NCI-H526 treated with DMSO at 0.1 percent for 48 hours (cell line): ENCODE results near the gene FAM174B.

ENCODE experiments used
- DNase-seq: peaks from one replicate; lab custom pipeline; 2025; lab: John Stamatoyannopoulos, UW

FAM174B gene

DNA sequence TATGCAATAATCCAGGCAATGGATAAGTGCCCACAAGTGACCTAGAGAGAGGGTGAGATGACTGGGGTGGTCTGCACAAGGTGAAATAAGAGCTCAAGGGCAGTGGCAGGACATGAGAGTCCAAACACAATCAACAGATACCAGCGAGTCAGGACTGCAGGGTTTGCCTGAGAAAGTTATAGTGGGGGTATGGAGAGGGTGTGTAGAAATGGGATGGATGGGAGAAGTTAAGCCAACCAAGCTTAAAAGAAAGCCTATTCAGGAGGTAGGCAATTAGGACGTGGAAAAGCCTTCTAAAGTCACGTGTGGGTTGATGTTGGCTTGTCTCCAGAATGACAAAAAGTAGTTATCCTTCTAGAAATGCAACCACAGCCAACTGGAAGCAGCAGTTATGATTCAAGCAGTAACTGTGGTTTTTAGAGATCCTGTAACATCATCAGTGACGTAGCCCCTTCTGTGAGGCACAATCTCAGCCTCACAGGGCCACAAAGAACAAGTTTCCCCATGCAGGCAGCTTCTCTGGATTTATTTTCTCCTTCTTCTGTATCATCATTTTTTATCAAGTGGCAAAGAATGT, 56.1 kb downstream of the FAM174B start:
- DNase-seq, result no peak

DNA sequence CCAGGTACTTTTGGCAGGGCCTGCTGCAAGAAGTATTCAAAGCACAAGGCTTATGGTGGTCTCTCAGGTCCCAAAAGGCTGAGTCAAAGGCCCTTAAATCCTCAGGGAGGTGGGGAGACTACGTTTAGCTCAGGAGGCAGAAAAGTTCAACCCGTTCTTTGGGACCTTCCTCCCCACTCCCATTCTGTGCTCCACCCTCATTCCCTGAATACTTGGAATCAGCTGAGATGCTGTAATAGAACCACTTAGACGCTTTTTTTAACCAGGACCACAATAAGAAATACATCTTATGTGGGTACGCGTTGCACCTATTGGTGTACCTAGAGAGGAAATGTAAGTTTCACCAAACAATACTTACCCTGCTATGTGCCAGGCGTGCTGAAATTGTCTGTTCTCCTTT, 58.0 kb downstream of the FAM174B start:
- no peak for DNase-seq

DNA sequence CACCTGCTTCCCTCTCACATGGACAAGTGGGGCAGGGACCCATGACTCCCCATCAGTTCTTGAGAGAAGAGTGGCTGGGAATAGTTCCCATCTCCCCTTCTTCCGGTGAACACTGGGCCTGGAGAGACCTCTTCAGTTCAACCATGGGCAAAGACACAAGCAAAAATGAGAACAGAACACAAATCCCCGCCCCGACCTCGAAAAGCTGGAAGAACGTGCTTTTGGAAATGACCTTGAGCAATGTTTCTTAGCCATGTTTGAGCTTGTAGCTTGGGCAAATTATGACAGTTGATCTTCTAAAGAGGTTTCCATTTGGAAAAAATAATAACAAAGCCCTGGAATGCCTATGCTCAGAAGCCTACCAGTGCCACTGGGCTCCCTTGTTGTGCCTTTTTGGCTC, 59.0 kb downstream of the FAM174B start:
- DNase-seq, result no peak

DNA sequence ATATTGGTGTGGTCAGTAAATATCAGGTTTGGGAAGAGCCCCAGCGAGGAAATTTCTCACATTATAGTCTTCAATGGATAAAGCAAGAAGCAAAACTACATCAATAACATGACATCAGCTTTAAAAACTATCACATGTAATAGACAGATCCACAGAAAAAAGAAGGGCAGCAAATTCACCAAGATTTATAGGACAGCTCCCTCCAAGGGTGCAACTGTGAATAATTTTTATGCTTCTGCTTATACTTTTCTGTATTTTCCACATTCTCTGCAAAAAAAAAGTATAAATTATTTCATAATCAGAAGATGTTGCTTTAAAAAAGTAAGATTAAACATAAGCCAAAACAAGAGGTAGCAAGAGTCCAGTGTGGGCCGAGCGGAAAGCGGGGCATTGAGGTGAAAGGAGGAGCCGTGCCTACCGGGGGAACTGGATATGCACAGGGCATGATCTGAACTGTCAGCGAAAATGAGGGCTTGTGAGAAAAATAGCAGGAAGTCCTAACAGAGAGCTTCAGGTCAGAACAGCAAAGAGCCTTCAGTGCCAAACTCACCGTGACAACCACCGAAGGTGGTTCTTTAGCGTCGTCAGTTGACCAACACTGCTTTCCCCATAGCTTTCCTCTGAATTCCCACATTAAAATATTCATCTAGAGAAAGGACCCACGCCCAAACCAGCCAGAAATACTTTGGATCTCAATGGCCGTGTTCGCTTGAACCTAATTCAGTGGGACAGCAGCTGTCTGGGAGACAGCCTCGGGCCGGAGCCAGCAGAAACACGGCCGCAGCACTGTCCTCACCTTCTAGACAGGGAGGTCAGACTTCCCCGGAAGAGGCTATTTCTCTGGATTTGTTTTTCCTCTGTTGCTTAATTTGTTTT, 59.8 kb downstream of the FAM174B start:
- no peak for DNase-seq

DNA sequence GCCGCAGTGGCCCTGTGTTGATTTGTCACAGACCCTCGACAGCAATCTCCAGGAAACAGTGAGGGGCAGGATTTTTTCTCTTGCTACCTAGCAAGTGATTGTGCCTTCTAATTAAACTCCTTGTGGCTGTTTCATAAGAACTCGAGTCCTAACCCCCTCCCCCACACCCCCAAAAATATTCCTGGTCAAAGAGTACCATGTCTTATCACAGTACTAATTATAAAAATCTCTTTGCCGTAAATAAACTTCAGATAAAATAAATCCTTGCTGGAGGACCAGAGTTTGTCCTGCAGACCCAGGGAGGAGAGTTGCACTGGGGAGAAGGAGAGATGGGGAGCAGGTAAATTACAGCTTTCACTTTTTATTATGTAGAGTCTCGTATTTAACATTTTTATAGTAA, 64.3 kb downstream of the FAM174B start:
- no peak for DNase-seq

DNA sequence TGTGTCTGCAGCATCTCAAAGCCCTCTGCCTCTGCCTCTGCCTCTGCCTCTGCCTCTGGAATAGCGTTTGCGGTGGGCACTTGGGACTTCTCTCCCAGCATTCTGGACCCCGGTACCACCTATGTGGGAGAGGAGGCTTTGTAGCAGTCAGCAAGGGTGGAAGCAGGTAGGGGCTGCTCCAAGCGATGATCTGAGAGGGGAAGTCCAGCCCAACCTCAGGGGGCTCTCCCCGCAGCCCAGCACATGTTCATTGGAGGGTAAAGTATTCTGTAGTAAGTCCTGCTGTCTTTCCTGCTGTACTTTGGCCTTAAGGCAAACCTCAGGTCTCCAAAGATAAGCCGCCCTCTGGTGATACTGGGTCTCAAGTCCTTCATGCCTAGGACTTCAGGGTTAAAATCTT, 68.6 kb downstream of the FAM174B start:
- DNase-seq, result no peak

DNA sequence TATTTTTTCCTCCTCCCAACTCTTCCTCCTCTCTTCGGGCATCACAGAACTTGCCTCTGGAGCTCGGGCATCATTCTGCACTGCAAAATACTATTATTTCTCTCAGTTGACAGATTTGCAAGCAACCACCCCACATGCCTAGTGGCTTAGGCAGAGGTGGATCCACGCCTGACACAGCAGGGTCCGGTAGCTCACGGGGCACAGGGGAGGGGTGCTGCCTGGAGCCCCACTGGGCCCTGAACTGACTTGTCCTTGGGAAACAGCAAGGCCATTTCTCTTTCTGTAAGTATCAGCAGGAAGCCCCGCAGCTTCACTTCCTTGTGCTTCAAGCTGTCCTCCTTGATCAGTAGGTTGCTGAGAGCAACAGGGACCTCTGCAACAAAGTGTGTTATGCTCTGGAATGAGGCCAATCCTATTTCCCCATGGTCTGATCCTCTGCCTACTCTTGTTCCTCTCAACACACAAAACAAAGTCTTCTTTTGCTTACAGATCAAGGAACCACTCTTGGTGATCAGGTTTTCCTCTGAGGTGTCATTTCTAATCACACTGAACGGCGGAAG, 69.1 kb downstream of the FAM174B start:
- DNase-seq, result no peak

DNA sequence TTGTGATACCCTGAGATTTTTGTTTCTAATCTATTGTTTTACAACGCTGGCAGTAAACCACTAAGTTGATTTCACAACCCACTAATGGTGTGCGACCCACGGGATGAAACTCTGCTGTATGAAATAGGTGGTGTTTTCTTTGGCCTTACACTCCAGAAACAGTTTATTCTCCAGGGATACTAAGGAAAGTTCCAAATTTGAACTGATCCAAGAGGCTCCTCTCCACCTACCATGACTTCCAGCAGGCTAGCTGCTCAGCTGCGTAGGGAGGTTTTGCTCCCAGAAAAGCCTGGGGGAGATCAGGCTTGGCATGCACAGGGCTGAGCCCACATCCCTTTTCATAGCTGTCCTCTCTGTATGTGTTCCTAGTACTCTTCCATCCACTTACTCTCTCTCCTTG, 71.5 kb downstream of the FAM174B start:
- no peak for DNase-seq

DNA sequence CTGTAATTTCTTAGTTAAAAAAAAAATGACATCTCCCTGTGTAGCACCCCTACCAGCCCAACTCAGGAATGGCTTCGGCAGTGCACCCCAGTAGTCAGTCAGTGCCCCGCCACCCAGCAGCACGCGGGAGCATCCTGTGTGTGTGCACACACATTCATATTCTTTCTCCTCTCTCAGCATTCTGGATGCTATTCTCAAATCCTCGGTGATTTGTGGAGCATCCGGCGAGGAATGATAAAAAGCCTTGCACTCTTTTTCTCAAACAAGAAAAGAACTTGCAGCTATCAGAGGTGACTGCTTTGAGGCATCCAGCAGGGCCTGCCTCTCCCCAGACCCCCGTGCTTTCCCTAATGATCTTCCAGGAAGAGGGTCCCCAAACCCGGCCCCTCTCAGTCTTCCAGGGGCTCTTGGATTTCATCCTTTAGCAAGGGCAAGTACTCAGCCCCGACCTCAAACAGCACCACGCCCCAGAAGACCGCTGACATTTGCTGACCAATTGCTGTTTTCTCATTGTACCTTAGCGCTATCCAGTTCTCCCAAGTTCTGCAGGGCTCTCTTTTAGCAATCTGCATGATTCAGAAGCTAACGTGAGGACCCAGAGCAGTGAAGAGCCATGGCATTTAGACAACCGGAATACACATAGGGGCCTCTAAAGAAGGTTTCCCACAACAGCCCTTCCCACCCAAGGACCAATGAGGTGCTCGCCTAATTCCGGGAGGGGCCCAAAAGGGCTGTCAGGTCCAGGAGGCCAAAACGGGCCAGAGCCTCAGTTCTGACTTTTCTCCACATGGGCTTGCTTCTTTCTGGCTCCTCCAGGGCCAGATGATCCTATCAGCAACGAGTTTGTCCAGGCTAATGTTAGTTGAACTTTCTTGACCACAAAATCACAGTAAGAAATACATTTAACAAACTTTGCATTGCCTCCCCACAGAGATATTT, 72.2 kb downstream of the FAM174B start:
- no peak for DNase-seq

DNA sequence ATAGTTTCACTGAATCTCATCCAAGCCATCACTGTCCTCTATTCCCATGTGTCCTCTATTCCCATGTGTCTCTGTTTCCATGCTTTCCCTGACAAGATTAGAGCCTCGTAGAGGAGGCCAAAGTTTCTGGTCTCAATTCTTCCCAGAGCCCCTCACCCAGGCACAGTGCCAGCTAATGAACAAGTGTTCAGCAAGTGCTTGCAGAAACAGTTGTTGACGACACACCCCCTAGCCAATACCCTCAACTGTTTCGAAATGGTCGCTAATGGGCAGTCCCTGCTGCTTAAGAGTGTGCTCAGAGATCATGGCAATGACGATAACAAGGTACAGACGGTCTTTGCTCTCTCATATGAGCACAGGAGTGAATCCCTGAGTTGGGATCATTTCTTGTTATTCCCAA, 73.4 kb downstream of the FAM174B start:
- no peak for DNase-seq

DNA sequence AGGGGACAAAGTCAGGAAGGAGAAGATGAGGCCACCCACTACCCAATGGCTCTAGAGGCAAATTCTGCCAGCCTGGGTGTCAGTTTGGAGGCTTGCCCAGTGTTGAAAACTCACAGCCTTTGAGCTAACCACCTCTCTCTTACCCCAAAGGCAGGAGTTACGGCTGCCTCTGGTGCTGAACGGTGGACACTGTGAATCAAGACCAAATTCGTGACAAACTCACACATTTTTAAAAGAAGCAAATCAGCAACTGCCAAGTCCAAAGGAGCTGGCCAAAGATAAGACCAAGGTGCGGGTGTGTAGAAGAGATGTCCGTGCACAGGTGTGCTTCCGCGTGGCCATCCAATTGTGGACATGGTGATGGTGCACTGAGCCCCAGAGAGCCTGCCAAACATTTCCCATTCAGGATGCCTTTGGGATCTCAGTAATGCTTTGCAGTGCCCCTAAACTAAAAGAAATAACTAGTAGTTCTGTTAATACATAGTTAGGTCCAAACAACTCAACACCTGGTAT, 74.6 kb downstream of the FAM174B start:
- no peak for DNase-seq

DNA sequence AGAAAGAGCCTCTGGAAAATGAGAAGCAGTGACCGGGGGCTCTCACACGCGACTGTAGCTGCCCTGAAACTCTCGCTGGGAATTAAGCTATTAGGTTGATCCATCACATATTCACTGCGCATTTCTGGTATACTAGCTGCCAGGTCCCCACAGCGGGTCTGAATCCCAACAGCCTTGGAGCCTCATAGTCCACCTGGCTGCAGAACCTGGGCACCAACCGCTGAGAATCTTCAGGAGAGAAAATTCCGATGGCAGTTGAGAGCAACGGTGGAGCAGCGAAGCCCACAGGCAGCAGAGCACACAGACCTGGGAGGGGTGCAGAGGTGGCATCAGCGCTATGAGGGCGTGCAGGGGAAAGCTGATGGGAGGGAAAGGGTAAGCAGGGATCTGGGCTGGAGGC, 75.1 kb downstream of the FAM174B start:
- no peak for DNase-seq

DNA sequence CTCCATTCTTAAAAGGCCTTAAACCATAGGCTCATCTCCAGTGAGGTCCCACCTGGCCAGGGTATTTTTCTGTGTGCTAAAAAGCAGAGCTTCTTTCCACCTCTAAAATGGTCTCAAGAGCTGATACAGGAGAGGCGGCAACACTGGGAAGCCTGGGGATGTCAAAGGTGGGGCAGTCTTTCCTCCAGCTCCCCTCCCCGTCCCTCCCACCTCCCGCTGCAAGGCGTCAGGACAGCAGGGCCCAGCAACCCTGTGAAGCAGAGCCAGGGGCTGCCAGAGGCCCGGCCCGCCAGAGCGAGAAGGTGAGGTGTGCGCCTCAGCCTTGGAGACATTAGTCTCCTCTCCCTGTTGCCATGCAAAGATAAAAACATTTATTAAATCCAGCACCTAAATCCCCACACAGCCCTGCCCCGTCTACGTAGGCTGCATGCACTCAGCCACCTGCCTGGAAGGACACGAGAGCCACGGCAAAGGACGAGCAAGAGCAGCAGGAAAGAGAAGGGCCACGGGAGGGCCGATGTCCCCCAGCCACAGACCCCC, 75.6 kb downstream of the FAM174B start:
- no peak for DNase-seq

DNA sequence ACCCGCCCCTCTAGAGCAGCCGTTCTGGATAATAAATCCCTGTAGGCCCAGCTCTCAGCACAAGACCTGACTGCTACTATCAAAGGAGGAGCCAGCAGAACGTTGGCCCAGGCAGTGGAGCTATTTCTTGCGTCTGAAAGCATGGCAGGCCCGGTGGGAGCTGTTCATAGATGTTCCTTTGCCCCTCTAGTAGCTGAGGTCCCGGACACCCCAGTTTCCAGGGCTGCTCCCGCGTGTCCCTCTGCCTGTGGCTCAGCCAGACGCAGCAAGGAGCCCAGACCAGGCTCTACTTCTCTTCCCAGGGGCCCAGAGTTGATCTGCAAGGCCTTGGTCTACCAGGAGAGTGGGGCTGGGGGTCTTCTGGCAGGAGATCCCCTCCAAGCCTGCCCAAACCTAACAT, 76.1 kb downstream of the FAM174B start:
- no peak for DNase-seq

DNA sequence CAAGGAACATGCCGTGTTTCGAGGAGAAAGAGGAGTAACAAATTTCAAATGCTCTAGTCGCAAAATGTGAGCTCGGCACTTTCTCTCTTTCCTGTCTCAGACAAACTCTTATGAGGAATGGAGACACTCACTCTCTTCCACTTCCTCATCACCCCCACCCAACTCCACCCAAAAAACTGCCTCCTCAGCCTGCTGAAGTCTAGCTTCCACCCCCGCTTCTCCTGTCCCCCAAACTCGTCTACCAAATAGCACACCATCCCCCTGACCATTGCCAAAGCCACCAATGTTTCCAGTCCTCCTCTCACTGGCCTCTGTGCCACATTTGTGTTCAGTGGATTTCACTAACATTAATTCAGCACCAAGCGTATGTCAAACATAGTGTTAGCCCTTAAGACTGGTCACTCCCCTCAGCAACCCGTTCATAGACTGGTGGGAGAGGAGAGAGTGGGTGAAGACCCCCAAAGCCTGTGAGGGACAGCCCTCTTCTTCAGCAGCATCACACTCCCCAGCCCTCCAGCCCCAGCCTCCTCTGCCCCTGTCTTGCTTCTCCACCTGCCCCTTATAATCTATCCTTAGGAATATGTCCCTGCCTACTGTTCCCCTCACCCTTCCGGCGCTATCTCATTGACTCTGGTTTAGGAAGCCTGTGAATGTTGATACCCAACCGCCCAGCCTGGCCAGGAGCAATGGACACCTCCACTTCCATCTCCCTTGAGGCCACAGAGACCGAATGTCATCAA, 77.3 kb downstream of the FAM174B start:
- DNase-seq, result no peak

DNA sequence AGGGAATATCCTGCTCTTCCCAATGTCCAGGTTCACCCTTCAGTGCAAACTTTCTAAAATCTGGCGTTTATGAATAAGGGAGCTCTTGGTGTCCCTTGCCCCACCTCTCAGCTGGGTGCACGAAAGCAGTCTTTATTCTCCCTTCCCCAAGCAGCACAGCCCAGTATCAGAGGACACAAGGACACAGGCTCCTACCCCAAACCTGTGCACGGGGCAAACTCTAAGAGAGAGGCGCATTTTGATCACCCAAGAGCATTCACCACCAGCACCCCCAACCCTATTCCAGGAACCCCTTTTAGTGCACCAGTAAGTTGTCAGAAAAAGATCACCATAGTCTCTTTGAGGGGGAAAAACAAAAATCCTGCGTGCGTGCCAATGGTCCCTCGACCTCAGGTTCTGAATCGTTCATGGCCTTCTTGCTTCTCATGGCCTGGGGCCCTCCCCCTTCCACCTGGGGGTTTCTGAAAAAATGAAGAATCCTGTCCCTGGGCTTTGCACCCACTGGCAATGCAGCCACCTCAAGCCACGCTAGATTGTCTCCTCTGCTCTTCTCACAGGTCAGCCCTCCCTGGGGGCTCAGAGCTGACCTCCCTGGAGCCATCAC, 78.9 kb downstream of the FAM174B start:
- DNase-seq, result no peak

DNA sequence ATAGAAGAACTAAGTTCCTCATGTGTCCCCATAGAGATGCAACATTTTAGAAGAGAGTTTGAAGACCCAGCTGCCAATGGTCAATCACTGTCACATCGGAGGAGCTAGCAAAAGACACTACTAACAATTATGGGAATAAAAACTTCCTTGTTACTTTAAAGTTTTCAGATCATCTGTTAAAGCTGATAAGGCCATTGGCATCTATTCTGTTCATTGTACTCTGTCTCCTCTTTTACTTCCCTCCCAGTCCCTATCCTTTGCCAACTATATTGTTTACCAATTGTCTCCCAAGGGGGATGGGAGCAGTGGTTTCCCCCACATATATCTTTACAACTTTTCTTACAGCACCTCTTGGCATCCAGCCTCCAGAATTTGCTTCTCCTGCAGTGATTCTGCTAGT, 81.0 kb downstream of the FAM174B start:
- DNase-seq, result no peak

DNA sequence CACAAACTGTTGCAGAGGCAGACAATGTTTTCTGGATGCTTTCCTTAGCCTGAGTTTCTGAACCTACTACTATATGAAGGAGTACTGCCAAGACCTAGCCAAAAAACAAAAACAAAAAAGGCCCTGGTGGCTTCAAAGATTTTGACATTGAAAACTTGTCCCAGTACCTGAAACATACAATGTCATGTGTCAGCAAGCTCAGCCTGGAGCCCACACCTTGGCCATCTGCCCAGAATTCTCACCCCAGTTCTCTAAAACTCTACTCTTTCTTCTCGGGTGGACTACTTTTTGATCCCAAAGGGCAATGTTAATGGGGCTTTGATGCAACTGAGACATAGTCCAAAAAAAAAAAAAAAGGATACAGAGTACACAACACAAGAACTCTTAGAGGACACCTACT, 81.4 kb downstream of the FAM174B start:
- DNase-seq, result no peak

DNA sequence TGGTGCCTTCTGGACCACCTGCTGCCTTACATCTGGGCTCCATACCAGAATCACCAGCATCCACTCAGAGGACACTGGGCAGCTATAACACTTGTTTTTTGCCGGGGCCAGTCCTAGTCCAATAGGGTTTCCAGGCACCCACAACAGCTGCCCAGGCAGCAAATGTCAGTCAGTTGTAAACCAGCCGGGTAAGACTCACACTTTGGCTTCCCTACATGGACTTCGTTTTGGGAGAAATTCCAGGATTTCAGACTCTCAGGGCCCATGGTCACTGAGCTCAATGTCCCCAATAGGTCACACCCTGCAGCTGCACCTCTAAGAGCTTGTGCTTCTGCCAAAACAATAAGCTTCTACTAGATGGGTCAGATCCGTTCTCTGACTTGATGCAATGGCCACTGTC, 83.8 kb downstream of the FAM174B start:
- DNase-seq, result no peak

DNA sequence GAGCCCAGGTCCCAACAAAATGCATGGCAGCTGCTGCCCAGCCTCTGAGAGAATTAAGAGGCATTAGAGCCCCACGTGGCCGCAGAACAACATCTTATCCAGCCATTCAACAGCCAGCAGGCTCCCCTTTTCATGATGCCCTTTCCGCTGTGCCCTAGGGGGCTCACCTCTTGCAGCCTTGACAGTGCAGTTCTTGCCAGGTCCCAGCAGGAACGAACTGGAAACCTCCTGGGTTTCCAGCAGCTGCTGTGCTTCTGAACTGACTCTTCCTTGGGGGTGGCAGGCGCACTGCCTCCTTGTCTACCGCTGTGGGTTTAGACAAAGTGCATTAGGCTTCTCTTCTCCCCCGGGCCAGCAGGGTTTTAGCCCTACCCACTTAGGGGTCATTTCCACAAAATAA, 85.2 kb downstream of the FAM174B start:
- DNase-seq, result no peak

DNA sequence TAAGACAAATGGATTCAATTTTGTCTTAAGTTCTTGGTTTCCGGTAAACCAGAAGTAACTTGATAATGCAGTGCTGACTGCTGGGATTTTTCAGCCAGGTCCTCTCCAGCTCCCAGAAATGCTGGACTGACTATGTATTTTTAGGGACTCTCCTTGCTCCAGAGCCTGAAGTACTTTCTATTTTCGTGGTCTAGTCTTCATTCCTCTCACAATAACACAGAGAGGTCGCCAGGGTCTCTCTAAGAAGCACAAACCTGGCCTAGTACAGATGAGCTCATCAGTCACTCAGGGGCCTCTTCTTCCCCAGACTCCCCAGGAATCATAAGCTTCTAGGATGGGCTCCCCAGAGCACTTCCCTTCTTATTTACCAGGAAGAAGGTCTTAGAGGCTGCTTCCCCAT, 85.8 kb downstream of the FAM174B start:
- DNase-seq, result no peak
